ENCODE data around the gene SASS6.
"Not testable (repeated sequence)": the region's sequence is repeated elsewhere in the genome, so short reads cannot be mapped to it uniquely, and the experiment has no call there.

SASS6 gene

GRCh38 chr1:100051401-100051800 is 81.3 kb downstream of the SASS6 start:
- in situ Hi-C loops (cut with MboI; ENCODE audit: low sequenced_read_pairs) = no loop called here

- in situ Hi-C loops (cut with MboI; ENCODE audit: low sequenced_read_pairs) = no loop called here
Observed at GRCh38 chr1:100050139-100050538, 82.6 kb downstream of the SASS6 start.

GRCh38 chr1:100047235-100047708 is 85.5 kb downstream of the SASS6 start:
- in situ Hi-C loops (cut with MboI; ENCODE audit: low sequenced_read_pairs) = not testable (repeated sequence)

GRCh38 chr1:100045206-100045605 is 87.5 kb downstream of the SASS6 start:
- in situ Hi-C loops (cut with MboI; ENCODE audit: low sequenced_read_pairs) = no loop called here

- in situ Hi-C loops (cut with MboI; ENCODE audit: low sequenced_read_pairs) = loop anchor here (10.0 kb wide), 1 partner anchor 225 kb away; no protein-coding TSS in a partner anchor
Observed at GRCh38 chr1:100039591-100039990, 93.1 kb downstream of the SASS6 start.

GRCh38 chr1:100038660-100039287 is 94.0 kb downstream of the SASS6 start:
- in situ Hi-C loops (cut with MboI; ENCODE audit: low sequenced_read_pairs) = loop anchor here (10.0 kb wide), 1 partner anchor 224 kb away; no protein-coding TSS in a partner anchor

GRCh38 chr1:100037927-100038659 is 94.6 kb downstream of the SASS6 start:
- in situ Hi-C loops (cut with MboI; ENCODE audit: low sequenced_read_pairs) = loop anchor here (10.0 kb wide), 1 partner anchor 223 kb away; no protein-coding TSS in a partner anchor

- in situ Hi-C loops (cut with MboI; ENCODE audit: low sequenced_read_pairs) = loop anchor here (10.0 kb wide), 1 partner anchor 223 kb away; no protein-coding TSS in a partner anchor
Observed at GRCh38 chr1:100037656-100037926, 95.1 kb downstream of the SASS6 start.

GRCh38 chr1:100036718-100037655 is 95.7 kb downstream of the SASS6 start:
- in situ Hi-C loops (cut with MboI; ENCODE audit: low sequenced_read_pairs) = loop anchor here (10.0 kb wide), 1 partner anchor 222 kb away; no protein-coding TSS in a partner anchor

GRCh38 chr1:100035214-100035613 is 97.5 kb downstream of the SASS6 start:
- in situ Hi-C loops (cut with MboI; ENCODE audit: low sequenced_read_pairs) = loop anchor here (10.0 kb wide), 1 partner anchor 220 kb away; no protein-coding TSS in a partner anchor

GRCh38 chr1:100034470-100034869 is 98.3 kb downstream of the SASS6 start:
- in situ Hi-C loops (cut with MboI; ENCODE audit: low sequenced_read_pairs) = loop anchor here (10.0 kb wide), 1 partner anchor 220 kb away; no protein-coding TSS in a partner anchor

Measured in HL-60/S4 treated with phorbol 12-myristate 13-acetate at 8.2 ng/mL for 4 days and 3 days (cell line).